ENCODE data around the gene C10orf67. TPM values are rescaled to one million over a fixed set of nuclear protein-coding genes. Genes with fewer than 3 reads are reported as not detected.

Gene C10orf67
- total RNA-seq, 1 experiment from 2014 or later: not detected

DNA sequence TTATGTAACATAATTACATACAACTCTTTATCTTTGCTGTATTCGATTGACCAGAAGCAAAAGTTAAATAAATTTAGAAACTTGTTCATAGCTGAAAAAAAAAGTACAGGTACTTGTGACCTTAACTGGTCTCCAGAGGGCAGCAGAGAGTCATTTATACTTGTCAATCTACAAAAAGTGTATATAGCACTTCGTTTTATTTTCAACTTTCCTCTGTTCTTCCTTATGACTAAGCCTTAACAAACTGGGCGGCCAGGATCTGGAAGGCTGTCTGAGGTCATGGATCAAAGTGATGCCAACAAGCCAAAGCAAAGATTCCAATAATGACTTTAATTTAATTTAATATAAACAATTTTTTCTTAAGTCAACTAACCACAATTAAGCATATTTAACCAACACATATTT is 29.8 kb downstream of the C10orf67 start:
- H3T11ph ChIP-seq (ENCODE audit: low read length): no peak overlapping the region
- H3K27me3 ChIP-seq (ENCODE audit: insufficient read depth, low read length): no peaks in the 10 kb centered on the region
- no peak overlapping the region for H3K14ac ChIP-seq (ENCODE audit: insufficient read depth, low read length)
- no peak overlapping the region for H2BK12ac ChIP-seq (ENCODE audit: insufficient read length, low read depth, low read length)
- no CpG with 5 or more reads among the region's 3 CpGs for WGBS (ENCODE audit: extremely low coverage, insufficient read length, low lambda C conversion rate)
- Mint-ChIP-seq H3K4me3 (no peak overlapping the region), H3K4me1 (no peaks in the 10 kb centered on the region), H3K36me3 (ENCODE audit: insufficient read depth in 1 of 3, low read depth in 3 of 3) (no peaks in the 10 kb centered on the region), H3K27ac (no peak overlapping the region), H3K27me3 (ENCODE audit: low read depth) (peaks cover 5% of the 10 kb centered on the region), H3K9me3 (no peaks in the 10 kb centered on the region)
- H2BK20ac ChIP-seq (ENCODE audit: low read depth, low read length, poor library complexity, severe bottlenecking): no peak overlapping the region
- H4K5ac ChIP-seq (ENCODE audit: insufficient read length, low read depth, low read length): no peak overlapping the region
- no peaks in the 10 kb centered on the region for H3K23me2 ChIP-seq (ENCODE audit: insufficient read length, low read depth, low read length, poor library complexity, severe bottlenecking)
- no peak overlapping the region for H3K18ac ChIP-seq (ENCODE audit: insufficient read length, low read depth, low read length)
- no peak overlapping the region for H2BK120ac ChIP-seq (ENCODE audit: low read depth, low read length, poor library complexity, severe bottlenecking)
- H2BK15ac ChIP-seq (ENCODE audit: low read depth, low read length): no peak overlapping the region
- no peak overlapping the region for H3K4ac ChIP-seq (ENCODE audit: low read depth, low read length)
- no peaks in the 10 kb centered on the region for H3K9me3 ChIP-seq (ENCODE audit: control insufficient read depth, low read depth, low read length)
- no peak overlapping the region for H4K8ac ChIP-seq (replicated peaks; ENCODE audit: insufficient read length, low read depth, low read length)
- H3K27ac ChIP-seq (ENCODE audit: insufficient read length, low read depth, low read length): no peak overlapping the region
- no peaks in the 10 kb centered on the region for H4K20me1 ChIP-seq (ENCODE audit: control insufficient read depth, insufficient read depth, insufficient read length)
- H2BK5ac ChIP-seq (ENCODE audit: insufficient read length, low read length): no peak overlapping the region
- no peaks in the 10 kb centered on the region for H3K4me1 ChIP-seq (ENCODE audit: insufficient read depth, low read length)
- H3K79me2 ChIP-seq (ENCODE audit: insufficient read depth, low read length): no peaks in the 10 kb centered on the region
- no peak for DNase-seq
- H4K91ac ChIP-seq (ENCODE audit: insufficient read length, low read depth, low read length): no peak overlapping the region
- no peaks in the 10 kb centered on the region for H3K79me1 ChIP-seq (ENCODE audit: insufficient read depth, low read depth, low read length, poor library complexity, severe bottlenecking)
- H2AK5ac ChIP-seq (ENCODE audit: insufficient read length, low read length): no peak overlapping the region
- TF ChIP-seq, protein P1, sequence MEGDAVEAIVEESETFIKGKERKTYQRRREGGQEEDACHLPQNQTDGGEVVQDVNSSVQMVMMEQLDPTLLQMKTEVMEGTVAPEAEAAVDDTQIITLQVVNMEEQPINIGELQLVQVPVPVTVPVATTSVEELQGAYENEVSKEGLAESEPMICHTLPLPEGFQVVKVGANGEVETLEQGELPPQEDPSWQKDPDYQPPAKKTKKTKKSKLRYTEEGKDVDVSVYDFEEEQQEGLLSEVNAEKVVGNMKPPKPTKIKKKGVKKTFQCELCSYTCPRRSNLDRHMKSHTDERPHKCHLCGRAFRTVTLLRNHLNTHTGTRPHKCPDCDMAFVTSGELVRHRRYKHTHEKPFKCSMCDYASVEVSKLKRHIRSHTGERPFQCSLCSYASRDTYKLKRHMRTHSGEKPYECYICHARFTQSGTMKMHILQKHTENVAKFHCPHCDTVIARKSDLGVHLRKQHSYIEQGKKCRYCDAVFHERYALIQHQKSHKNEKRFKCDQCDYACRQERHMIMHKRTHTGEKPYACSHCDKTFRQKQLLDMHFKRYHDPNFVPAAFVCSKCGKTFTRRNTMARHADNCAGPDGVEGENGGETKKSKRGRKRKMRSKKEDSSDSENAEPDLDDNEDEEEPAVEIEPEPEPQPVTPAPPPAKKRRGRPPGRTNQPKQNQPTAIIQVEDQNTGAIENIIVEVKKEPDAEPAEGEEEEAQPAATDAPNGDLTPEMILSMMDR (conservative IDR thresholded peaks at IDR 0.05): peak; percentile 83
- H3K56ac ChIP-seq (ENCODE audit: insufficient read length, low read depth, low read length): no peak overlapping the region
- no peak overlapping the region for H2AFZ ChIP-seq (ENCODE audit: low read length)
- H3K9ac ChIP-seq (ENCODE audit: extremely low read depth, insufficient read length, low read length): no peak overlapping the region
- no peak overlapping the region for H3K4me2 ChIP-seq (ENCODE audit: insufficient read depth, insufficient read length, low read length)
- H3K23ac ChIP-seq (ENCODE audit: insufficient read length, low read depth, low read length): no peak overlapping the region

Data from H9 (cell line).